ENCODE results near the gene C9.
"Not testable (repeated sequence)": the region's sequence is repeated elsewhere in the genome, so short reads cannot be mapped to it uniquely, and the experiment has no call there.

Gene C9

DNA sequence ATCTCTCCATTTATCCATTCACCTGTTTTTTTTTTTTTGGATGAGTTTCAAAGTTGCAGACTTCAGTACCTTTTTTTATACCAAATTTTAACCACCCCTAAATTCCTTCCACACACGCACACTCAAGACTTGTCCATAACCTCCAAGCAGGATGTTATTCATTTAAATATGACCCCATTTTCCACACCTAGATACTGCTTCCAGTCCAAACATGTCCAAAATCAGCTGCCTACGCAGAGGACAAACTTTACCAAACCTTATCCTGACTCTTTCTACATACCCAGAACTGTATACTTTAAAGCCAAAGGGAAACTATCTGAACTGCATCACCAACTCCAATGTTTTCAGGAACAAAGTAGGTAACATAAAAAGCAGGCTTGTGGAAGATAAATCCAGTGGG lies 108.9 kb downstream of the C9 start:
- no peak for DNase-seq

- DNase-seq, result no peak
Measured at GRCh38 chr5:39254671-39255070, 109.6 kb downstream of the C9 start.

DNA sequence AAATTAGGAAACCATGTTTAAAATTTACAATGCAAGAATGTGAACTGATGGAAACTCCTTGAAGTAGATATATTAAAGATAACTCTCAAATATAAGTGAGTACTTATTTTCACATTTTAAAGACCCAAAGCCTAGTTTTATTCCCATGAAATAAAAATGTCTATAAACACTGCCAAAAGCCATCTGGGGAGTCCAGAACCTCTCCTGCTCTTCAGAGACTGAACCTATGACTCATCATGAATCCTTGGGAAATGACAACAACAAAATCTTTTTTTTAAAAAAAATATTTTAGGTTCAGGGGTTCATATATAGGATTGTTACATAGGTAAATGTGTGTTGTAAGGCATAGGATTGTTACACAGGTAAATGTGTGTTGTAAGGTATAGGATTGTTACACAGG lies 111.1 kb downstream of the C9 start:
- no peak for DNase-seq

- DNase-seq, result no peak
Measured at GRCh38 chr5:39249564-39250274, 114.6 kb downstream of the C9 start.

DNA sequence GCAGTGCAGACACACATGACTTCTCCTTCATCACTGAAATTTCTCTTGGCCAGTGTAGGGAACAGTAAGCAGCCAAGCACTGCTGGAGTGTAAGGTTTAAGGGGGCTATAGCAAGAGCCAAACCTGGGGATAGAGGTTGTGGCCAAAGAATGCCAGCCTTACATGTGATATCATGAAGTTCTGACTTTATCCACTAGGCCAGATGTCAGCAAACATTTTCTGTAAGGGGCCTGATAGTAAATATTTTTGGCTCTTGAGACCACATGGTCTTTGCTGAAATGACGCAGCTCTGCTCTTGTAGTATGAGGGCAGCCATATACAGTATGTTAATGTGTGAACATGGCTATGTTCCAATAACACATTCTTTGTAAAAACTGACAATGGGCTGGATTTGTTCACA lies 115.2 kb downstream of the C9 start:
- DNase-seq, result no peak

GRCh38 chr5:39240750-39241149 lies 123.5 kb downstream of the C9 start:
- DNase-seq, result no peak

DNA sequence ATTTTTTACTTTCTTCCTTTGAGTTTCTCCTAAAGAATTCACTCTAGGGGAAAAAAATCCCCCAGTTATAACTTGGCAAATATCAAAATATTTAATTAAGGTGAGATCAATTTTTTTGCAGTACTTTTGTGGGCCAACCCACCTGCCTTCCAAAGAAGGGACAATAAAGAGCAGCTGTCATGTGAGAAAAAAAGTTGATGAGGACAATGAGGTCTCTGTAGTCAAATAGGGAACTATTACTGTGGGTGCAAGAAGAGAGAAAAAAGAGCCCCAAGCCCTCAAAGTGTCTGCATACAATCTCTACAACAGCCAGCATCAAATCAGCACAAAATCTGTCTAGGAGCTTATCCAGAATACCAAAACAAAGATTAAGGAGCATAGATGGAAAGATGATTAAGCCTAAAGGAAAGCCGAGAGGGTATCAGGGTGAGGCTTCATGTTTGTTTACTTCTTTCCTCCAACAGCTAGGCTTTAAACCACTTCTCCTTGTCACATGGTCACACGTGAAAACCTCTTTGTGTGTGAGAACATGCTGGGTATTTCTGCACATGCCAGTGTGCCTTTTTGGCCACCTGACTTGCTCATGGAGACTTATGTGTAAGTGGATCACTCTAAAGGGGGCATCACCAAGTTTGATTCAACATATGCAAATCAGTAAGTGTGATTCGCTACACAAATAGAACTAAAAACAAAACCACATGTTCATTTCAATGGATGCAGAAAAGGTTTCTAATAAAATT lies 125.8 kb downstream of the C9 start:
- DNase-seq, result no peak

GRCh38 chr5:39236718-39237117 lies 127.6 kb downstream of the C9 start:
- no peak for DNase-seq

DNA sequence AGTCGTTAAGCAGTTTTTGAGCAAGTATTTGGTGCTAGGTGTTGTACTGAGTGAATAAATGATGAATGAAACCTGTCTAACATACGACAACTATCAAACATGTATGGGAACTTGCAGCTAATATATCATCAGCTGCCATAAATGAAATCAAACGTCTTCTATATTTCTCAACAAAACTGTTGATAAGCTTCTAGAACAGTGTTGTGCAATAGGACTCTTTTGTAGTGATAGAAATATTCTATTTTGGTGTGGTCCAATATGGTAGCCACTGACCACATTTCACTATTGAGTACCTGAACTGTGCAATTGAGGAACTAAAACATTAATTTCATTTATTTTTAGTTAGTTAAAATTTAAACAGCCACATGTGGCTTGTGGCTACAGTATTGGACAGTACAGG lies 128.6 kb downstream of the C9 start:
- DNase-seq, result no peak

DNA sequence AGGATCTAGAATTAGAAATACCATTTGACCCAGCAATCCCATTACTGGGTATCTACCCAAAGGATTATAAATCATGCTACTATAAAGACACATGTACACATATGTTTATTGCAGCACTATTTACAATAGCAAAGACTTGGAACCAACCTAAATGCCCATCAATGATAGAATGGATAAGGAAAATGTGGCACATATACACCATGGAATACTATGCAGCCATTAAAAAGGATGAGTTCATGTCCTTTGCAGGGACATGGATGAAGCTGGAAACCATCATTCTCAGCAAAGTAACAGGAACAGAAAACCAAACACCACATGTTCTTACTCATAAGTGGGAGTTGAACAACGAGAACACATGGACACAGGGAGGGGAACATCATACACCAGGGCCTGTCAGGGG lies 129.8 kb downstream of the C9 start:
- DNase-seq, result not testable (repeated sequence)
